SK-N-SH (cell line): ENCODE results near the gene GPR42. TPM values are rescaled to one million over a fixed set of nuclear protein-coding genes. Genes with fewer than 3 reads are reported as not detected.

Experiments
- CTCF ChIA-PET: fragments of 300-600, 350-600 bp; formaldehyde crosslinking; extraction: SDS; loops from one replicate; lab custom pipeline; 2021; lab: Yijun Ruan, JAX
- POLR2A ChIA-PET: fragments of 350-600 bp; sonication (Branson Sonifier 250); formaldehyde crosslinking; extraction: SDS; loops from one replicate; lab custom pipeline; 2020; ENCODE audit warnings: antibody characterized with exemption, inconsistent platforms; lab: Yijun Ruan, JAX
- DNase-seq: peaks from one replicate; pipeline ENCODE4 v3.0.0; 2012
- H2AFZ ChIP-seq: fragments of 200-600 bp; sonication (generic); 2 replicates; pipeline ENCODE4 v1.8.1; 2016; ENCODE audit warnings: antibody characterized with exemption, mild to moderate bottlenecking, low read depth
- H3F3A ChIP-seq: fragments of 200-600 bp; sonication (generic); replicated peaks from 2 replicates; pipeline ENCODE3; 2016; ENCODE audit warnings: antibody characterized with exemption, mild to moderate bottlenecking; ENCODE audit not compliant: insufficient read depth
- H3K27ac ChIP-seq, 2 experiments: fragments of 200-500 bp in 1 of 2; fragments of 200-600 bp in 1 of 2; sonication (Bioruptor generic) in 1 of 2; sonication (generic), shearing (Covaris generic) in 1 of 2; 2 replicates each; pipeline versions ENCODE4 v1.5.1 to v1.6.1; 2014 to 2016; ENCODE audit warnings: low read depth in 2 of 2, inconsistent platforms in 1 of 2, low read length in 1 of 2, mild to moderate bottlenecking in 1 of 2, mixed read lengths in 1 of 2
- H3K27me3 ChIP-seq: fragments of 200-600 bp; sonication (generic), shearing (Covaris generic); 2 replicates; pipeline ENCODE4 v1.6.1; 2016; ENCODE audit warnings: mixed run types; ENCODE audit not compliant: insufficient read depth
- H3K36me3 ChIP-seq, 2 experiments: fragments of 200-500 bp in 1 of 2; fragments of 200-600 bp in 1 of 2; sonication (Bioruptor generic) in 1 of 2; sonication (generic) in 1 of 2; replicated peaks in 1 of 2; 2 replicates each; pipeline versions ENCODE3 to v1.5.1; 2014 to 2016; ENCODE audit warnings: low read length in 1 of 2, mild to moderate bottlenecking in 1 of 2; ENCODE audit not compliant: insufficient read depth in 2 of 2, control insufficient read depth in 1 of 2
- H3K4me1 ChIP-seq, 2 experiments: fragments of 200-500 bp in 1 of 2; fragments of 200-600 bp in 1 of 2; sonication (Bioruptor generic) in 1 of 2; sonication (generic), shearing (Covaris generic) in 1 of 2; 2 replicates each; pipeline versions ENCODE4 v1.5.1 to v1.6.1; 2014 to 2016; ENCODE audit warnings: low read depth in 1 of 2, low read length in 1 of 2, mixed run types in 1 of 2; ENCODE audit not compliant: insufficient read depth in 2 of 2, control insufficient read depth in 1 of 2
- H3K4me2 ChIP-seq: fragments of 200-600 bp; sonication (generic), shearing (Covaris generic); 2 replicates; pipeline ENCODE4 v1.6.1; 2017; ENCODE audit warnings: mixed run types
- H3K4me3 ChIP-seq, 2 experiments: fragments of 200-500 bp in 1 of 2; fragments of 200-600 bp in 1 of 2; sonication (Bioruptor generic) in 1 of 2; sonication (generic), shearing (Covaris generic) in 1 of 2; 2 replicates each; pipeline versions ENCODE4 v1.5.1 to v1.8.1; 2014 to 2016; ENCODE audit warnings: low read depth in 2 of 2, inconsistent platforms in 1 of 2, low read length in 1 of 2, mild to moderate bottlenecking in 1 of 2, mixed read lengths in 1 of 2, moderate library complexity in 1 of 2
- H3K79me2 ChIP-seq: fragments of 200-600 bp; sonication (generic); 2 replicates; pipeline ENCODE4 v1.8.1; 2017; ENCODE audit warnings: mild to moderate bottlenecking; ENCODE audit not compliant: insufficient read depth
- H3K9ac ChIP-seq: fragments of 200-600 bp; sonication (generic); 2 replicates; pipeline ENCODE4 v1.6.1; 2017; ENCODE audit warnings: mixed run types
- H3K9me2 ChIP-seq: fragments of 200-600 bp; sonication (generic); 2 replicates; pipeline ENCODE4 v1.6.1; 2017; ENCODE audit warnings: mixed run types
- H3K9me3 ChIP-seq: fragments of 200-600 bp; sonication (generic); 2 replicates; pipeline ENCODE4 v1.6.1; 2017; ENCODE audit warnings: mixed run types, mild to moderate bottlenecking, moderate library complexity
- H4K20me1 ChIP-seq: fragments of 200-600 bp; sonication (generic); 2 replicates; pipeline ENCODE4 v1.6.1; 2017; ENCODE audit warnings: mild to moderate bottlenecking, mixed run types; ENCODE audit not compliant: insufficient read depth
- CHD2 ChIP-seq: fragments of 150-350 bp; IDR thresholded peaks from 2 replicates; pipeline ENCODE4 v1.6.1; 2018; ENCODE audit warnings: low read length; ENCODE audit not compliant: partially characterized antibody
- CTCF ChIP-seq: fragments of 200-600 bp; sonication (generic); IDR thresholded peaks from 2 replicates; pipeline ENCODE4 v1.6.1; 2017; ENCODE audit warnings: antibody characterized with exemption, mild to moderate bottlenecking, moderate library complexity
- EP300 ChIP-seq, 2 experiments: IDR thresholded peaks; 2 replicates each; pipeline versions ENCODE4 v1.4.0 to v1.6.1; 2012; ENCODE audit warnings: borderline replicate concordance in 1 of 2, low read depth in 1 of 2, low read length in 1 of 2
- FOXJ3 ChIP-seq: sonication (generic); formaldehyde crosslinking; IDR thresholded peaks from 2 replicates; pipeline ENCODE4 v1.5.1; 2020; ENCODE audit warnings: mild to moderate bottlenecking, missing genetic modification reagents
- FOXM1 ChIP-seq: IDR thresholded peaks from 2 replicates; pipeline ENCODE4 v1.4.0; 2012; ENCODE audit warnings: low read depth, mild to moderate bottlenecking
- IRF3 ChIP-seq: fragments of 150-350 bp; IDR thresholded peaks from 2 replicates; pipeline ENCODE4 v1.6.1; 2016; ENCODE audit warnings: mild to moderate bottlenecking, low read depth, low read length
- JUND ChIP-seq: IDR thresholded peaks from 2 replicates; pipeline ENCODE4 v1.4.0; 2012
- MEF2A ChIP-seq: IDR thresholded peaks from 2 replicates; pipeline ENCODE4 v1.4.0; 2012; ENCODE audit warnings: low read depth, borderline replicate concordance
- NFIC ChIP-seq: IDR thresholded peaks from 2 replicates; pipeline ENCODE4 v1.4.0; 2012; ENCODE audit warnings: borderline replicate concordance
- PBX3 ChIP-seq: IDR thresholded peaks from 2 replicates; pipeline ENCODE4; 2012
- RAD21 ChIP-seq: IDR thresholded peaks from 2 replicates; pipeline ENCODE4 v1.6.1; 2012; ENCODE audit warnings: mild to moderate bottlenecking, low read length
- RFX5 ChIP-seq: IDR thresholded peaks from 2 replicates; pipeline ENCODE4 v1.6.1; 2012; ENCODE audit warnings: mild to moderate bottlenecking, improper control_type of control experiment, low read length
- SMC3 ChIP-seq: IDR thresholded peaks from 2 replicates; pipeline ENCODE4 v1.6.1; 2012; ENCODE audit warnings: low read depth, low read length, improper control_type of control experiment
- TAF1 ChIP-seq: IDR thresholded peaks from 2 replicates; pipeline ENCODE4 v1.6.1; 2012; ENCODE audit warnings: low read depth, mild to moderate bottlenecking, low read length, moderate library complexity, borderline replicate concordance
- TCF12 ChIP-seq: IDR thresholded peaks from 2 replicates; pipeline ENCODE4 v1.4.0; 2012
- USF2 ChIP-seq: fragments of 150-350 bp; IDR thresholded peaks from 2 replicates; pipeline ENCODE4 v1.6.1; 2017; ENCODE audit warnings: antibody characterized with exemption, low read length, low read depth, borderline replicate concordance
- WGBS: methylation state at CpG from one replicate; pipeline ENCODE4 v1.1.6; 2017; ENCODE audit warnings: low lambda C conversion rate; 5-methylcytosine and 5-hydroxymethylcytosine counted together
- polyA plus RNA-seq, 3 experiments: library from polyadenylated mRNA; depleted of rRNA; stranded (reverse); fragments of >200 nt; gene quantifications; 2 replicates each; pipeline ENCODE4 v1.2.3, GENCODE V29; 2012

Gene GPR42
- polyA plus RNA-seq, 1 of the 3 experiments (the other 2 are of a cell fraction), result not detected

- Histone ChIP-seq H3K79me2 (no peaks in the 10 kb centered on the region), H2AFZ (no peak overlapping the region), H3F3A (no peaks in the 10 kb centered on the region)
- no peak for TF ChIP-seq CTCF
- no peak for TF ChIP-seq JUND
- TF ChIP-seq RAD21, result no peak
- no peak for TF ChIP-seq TCF12
- no peak for TF ChIP-seq EP300 (IDR thresholded peaks at IDR 0.05; ENCODE audit: borderline replicate concordance in 1 of 2, low read depth in 1 of 2, low read length in 1 of 2)
- no peak for TF ChIP-seq IRF3
- TF ChIP-seq USF2, result no peak
- TF ChIP-seq FOXM1, result no peak
- no peak for TF ChIP-seq TAF1
- no peak for TF ChIP-seq RFX5
- TF ChIP-seq CHD2, result no peak
- TF ChIP-seq SMC3, result no peak
- TF ChIP-seq FOXJ3 (CRISPR knock-in tag), result no peak
- no peak for TF ChIP-seq NFIC
- no peak for TF ChIP-seq MEF2A
- TF ChIP-seq PBX3, result no peak
- TF ChIP-seq, all 33 proteins: peak for 0
- ChIA-PET POLR2A (no interaction called here), CTCF (no interaction called here)
- Histone ChIP-seq H3K4me2 (no peak overlapping the region), H3K36me3 (no peaks in the 10 kb centered on the region), H3K4me3 (no peak overlapping the region), H3K4me1 (no peaks in the 10 kb centered on the region), H3K9me2 (no peaks in the 10 kb centered on the region), H3K27ac (no peak overlapping the region), H3K9me3 (no peaks in the 10 kb centered on the region), H4K20me1 (no peaks in the 10 kb centered on the region), H3K27me3 (peaks cover 47% of the 10 kb centered on the region), H3K9ac (no peak overlapping the region)
- DNase-seq, result no peak
- WGBS, result 59% methylated on average over 8 of the region's 8 CpGs
Observed at GRCh38 chr19:35403116-35403760, 32.4 kb downstream of the GPR42 start.
